GM21529 (cell line): ENCODE measurements around the gene HOXC13.

Experiments used
- ATAC-seq: cut with Tn5 transposase; IDR thresholded peaks from one replicate; pipeline ENCODE4 v1.9.1; 2021; ENCODE audit not compliant: unreplicated experiment

The HOXC13 gene, protein sequence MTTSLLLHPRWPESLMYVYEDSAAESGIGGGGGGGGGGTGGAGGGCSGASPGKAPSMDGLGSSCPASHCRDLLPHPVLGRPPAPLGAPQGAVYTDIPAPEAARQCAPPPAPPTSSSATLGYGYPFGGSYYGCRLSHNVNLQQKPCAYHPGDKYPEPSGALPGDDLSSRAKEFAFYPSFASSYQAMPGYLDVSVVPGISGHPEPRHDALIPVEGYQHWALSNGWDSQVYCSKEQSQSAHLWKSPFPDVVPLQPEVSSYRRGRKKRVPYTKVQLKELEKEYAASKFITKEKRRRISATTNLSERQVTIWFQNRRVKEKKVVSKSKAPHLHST

DNA sequence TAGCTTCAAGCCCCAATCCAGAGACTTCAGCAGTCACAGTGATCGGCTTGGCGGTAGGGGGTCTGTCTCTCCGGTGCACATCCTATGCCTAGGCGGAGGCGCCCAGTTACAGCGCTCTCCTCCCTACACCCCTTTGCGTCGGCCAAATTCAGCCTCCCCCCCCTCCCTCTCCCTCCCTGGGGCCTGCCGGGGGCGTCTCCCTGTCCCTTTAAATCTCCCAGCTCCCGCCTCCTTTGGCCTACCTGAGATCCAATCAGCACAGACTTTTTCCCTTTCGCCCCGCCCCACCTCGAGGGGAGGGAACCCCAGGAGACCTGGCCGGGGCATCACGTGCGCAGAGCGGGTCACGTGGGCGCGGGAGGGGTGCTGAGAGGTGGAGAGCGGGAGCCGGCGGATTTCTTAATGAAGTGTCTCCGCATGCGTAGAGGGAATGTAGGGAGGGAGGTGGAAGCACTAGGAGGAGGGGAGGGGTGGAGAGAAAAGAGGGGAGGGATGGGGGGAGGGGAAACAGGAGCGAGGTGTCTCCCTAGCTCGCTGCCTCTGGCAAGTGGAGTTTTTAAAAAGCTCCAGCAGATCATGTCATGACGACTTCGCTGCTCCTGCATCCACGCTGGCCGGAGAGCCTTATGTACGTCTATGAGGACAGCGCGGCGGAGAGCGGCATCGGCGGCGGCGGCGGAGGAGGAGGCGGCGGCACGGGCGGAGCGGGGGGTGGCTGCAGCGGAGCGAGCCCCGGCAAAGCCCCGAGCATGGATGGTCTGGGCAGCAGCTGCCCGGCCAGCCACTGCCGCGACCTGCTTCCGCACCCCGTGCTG is at the start of gene HOXC13:
Gene HOXC13 (plus strand): TSS at position 506 of the 815 bp plus-strand sequence. CDS start 76 bp downstream, at position 582.
- no peak for ATAC-seq

DNA sequence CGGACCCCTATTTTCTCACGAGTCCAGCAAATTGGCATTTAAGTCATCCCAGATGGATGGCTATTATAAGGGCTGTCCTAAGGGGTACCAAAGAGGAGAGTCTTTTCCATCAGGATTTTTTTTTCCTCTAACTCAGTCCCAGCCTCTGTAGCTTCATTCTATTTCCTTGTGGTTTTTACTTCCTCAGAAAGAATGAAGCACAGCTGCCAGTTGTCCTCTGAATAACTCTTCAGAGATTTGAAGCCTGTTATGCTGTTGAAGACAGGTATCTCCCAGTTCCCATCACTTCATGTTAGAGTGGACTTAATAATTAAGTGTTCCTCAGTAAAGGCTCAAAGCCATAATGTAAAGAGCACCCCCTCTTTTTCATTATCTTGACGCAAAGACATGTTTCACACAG is 48.5 kb upstream of the HOXC13 start:
- no peak for ATAC-seq

GRCh38 chr12:53892762-53893395 is 45.8 kb upstream of the HOXC13 start:
- no peak for ATAC-seq

GRCh38 chr12:53899230-53899629 is 39.4 kb upstream of the HOXC13 start:
- ATAC-seq = no peak

- no peak for ATAC-seq
Measured at GRCh38 chr12:53907103-53907502, 31.5 kb upstream of the HOXC13 start.

DNA sequence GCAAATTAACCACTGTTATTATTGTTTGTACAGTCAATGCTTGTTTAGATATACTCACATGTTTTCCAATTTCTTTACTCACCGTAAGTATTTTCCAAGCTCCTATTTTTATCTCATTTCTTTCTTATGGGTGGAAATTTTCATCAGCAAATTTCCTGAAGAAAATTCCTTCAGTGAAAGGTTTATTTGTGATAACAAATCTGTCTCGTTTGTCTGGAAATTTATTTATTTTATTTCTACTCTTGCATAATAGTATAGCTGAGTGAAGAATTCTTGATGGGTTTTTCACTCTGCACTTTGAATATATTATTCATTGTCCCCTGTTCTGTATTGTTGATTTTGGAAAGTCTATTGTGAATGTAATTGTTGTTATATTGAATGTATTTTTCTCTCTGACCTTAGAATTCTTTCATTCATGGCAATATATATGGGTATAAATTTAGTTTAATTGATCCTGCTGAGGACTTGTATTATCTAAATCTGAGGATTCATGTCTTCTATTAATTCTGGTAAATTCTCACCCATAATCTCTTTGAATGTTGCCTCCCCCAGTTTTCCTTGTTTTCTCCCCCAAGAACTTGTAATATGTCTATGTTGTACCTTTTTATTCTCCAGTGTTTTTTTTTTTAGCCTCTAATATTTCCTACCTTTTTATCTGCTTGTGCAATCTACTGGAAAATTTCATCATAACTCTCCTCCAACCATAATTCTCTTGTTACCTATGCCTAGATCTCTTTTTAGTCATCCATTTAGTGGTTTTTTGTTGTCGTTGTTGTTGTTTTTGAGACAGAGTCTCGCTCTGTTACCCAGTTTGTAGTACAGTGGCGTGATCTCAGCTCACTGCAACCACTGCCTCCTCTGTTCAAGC is 21.6 kb upstream of the HOXC13 start:
- ATAC-seq = no peak

GRCh38 chr12:53924521-53925405 is 13.9 kb upstream of the HOXC13 start:
- ATAC-seq = no peak

GRCh38 chr12:53927220-53928029 is 11.2 kb upstream of the HOXC13 start:
- ATAC-seq = no peak

DNA sequence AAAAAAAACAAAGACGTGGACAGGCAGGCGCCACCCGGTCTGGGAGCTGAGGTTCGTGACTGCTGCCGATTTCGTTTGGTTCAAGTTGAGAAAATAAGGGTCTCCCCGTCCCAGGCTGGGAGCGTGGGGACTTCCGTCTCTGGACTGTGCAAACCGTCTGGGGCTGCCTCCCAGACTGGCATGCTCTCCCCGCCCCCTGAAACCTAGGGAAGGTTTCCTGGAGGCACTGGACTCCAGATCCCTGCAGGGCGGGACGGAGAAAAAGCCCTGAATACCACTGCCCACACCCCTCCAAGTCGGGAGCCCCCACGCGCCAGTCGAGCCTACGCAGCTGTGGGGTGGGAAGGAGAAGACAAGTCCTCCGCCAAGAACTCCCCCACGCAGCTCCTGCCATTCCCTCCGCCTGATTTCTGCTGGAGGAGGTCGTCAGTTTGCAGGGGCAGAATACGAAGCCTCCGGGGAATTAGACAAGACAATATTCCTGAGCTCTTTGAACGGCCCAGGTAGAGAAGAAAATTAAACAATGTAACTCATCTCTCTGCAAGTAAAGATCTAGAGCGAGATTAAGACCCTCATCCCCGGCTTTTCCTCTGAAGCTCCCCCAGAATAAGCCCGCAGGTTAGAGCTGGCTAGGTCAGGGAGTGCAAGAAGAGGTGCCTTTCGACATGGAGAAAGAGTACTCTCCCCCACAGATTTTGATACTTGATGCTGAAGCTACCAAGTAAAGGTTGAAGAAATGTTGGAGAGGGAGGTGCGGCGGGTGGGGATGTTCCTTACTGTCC is 10.4 kb upstream of the HOXC13 start:
- no peak for ATAC-seq

DNA sequence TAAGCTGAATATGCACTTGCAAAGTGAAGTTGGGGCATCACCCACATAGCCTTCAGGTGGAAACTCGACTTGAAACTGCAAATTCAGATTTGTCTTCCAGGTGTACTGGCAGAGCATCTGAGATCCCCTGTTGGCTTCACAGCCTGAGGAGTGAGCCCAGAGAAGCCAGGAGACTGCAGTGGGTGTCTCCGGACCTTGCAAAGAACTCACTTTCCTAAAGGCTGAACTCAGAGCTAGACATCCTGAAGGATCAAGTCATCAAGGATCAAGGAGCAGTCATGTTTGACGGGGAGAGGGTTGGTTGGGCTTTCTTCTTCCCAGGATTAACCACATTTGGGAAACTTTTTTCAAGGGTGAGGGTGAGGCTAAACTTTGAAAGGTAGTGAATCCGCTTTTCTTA is 9.1 kb upstream of the HOXC13 start:
- ATAC-seq = no peak

GRCh38 chr12:53930591-53931255 is 7.9 kb upstream of the HOXC13 start:
- no peak for ATAC-seq

- ATAC-seq = no peak
Measured at GRCh38 chr12:53931844-53932581, 6.6 kb upstream of the HOXC13 start.

- ATAC-seq = no peak
Measured at GRCh38 chr12:53932915-53933314, 5.7 kb upstream of the HOXC13 start.

GRCh38 chr12:53935383-53936341 is 3.0 kb upstream of the HOXC13 start:
- ATAC-seq = no peak

DNA sequence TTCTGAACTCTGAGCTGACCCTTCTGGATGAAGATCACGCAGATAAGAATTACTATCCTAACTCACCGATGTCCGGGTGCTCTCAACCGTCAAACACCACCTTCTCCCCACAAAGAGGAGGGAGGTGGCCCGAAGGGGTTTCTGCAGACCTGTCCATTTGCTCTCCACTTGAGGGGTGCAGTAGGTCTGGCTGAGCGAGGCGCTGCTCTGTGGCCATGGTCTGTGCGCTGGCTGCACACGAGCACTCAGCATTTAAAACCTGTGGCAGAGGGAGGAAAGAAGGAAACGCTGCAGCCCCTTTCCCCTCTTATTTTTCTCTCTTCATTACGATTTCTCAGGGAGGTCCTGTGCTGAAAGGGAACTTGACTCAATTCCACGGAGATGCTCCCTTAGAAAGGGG is 1.5 kb upstream of the HOXC13 start:
- ATAC-seq = no peak
